ENCODE results near the gene CNTNAP5.
"Not testable (repeated sequence)": the region's sequence is repeated elsewhere in the genome, so short reads cannot be mapped to it uniquely, and the experiment has no call there.

Gene CNTNAP5

GRCh38 chr2:124319577-124319976 lies 294.5 kb downstream of the CNTNAP5 start:
- no peak for DNase-seq (ENCODE audit: low read depth in 2 of 3, low spot score in 1 of 3)

GRCh38 chr2:124320051-124320688 lies 295.1 kb downstream of the CNTNAP5 start:
- no peak for DNase-seq (ENCODE audit: low read depth in 2 of 3, low spot score in 1 of 3)

- DNase-seq (ENCODE audit: low read depth in 2 of 3, low spot score in 1 of 3) = no peak
These were observed 298.2 kb downstream of the CNTNAP5 start for GRCh38 chr2:124323321-124323720.

- no peak for DNase-seq (ENCODE audit: low read depth in 2 of 3, low spot score in 1 of 3)
These were observed 300.8 kb downstream of the CNTNAP5 start for GRCh38 chr2:124325667-124326440.

- DNase-seq (ENCODE audit: low read depth in 2 of 3, low spot score in 1 of 3) = no peak
These were observed 302.2 kb downstream of the CNTNAP5 start for GRCh38 chr2:124327303-124327702.

GRCh38 chr2:124328397-124328796 lies 303.3 kb downstream of the CNTNAP5 start:
- no peak for DNase-seq (ENCODE audit: low read depth in 2 of 3, low spot score in 1 of 3)

GRCh38 chr2:124333784-124334183 lies 308.7 kb downstream of the CNTNAP5 start:
- DNase-seq (ENCODE audit: low read depth in 2 of 3, low spot score in 1 of 3) = no peak

- DNase-seq (ENCODE audit: low read depth in 2 of 3, low spot score in 1 of 3) = no peak
These were observed 310.0 kb downstream of the CNTNAP5 start for GRCh38 chr2:124335058-124335457.

GRCh38 chr2:124339709-124340108 lies 314.6 kb downstream of the CNTNAP5 start:
- DNase-seq (ENCODE audit: low read depth in 2 of 3, low spot score in 1 of 3) = no peak

GRCh38 chr2:124343827-124344498 lies 318.9 kb downstream of the CNTNAP5 start:
- no peak for DNase-seq (ENCODE audit: low read depth in 2 of 3, low spot score in 1 of 3)

- no peak for DNase-seq (ENCODE audit: low read depth in 2 of 3, low spot score in 1 of 3)
These were observed 322.1 kb downstream of the CNTNAP5 start for GRCh38 chr2:124347209-124347608.

- DNase-seq (ENCODE audit: low read depth in 2 of 3, low spot score in 1 of 3) = no peak
These were observed 328.6 kb downstream of the CNTNAP5 start for GRCh38 chr2:124353656-124354055.

- DNase-seq (ENCODE audit: low read depth in 2 of 3, low spot score in 1 of 3) = no peak
These were observed 329.4 kb downstream of the CNTNAP5 start for GRCh38 chr2:124354466-124354865.

GRCh38 chr2:124361966-124362365 lies 336.9 kb downstream of the CNTNAP5 start:
- not testable (repeated sequence) for DNase-seq (ENCODE audit: low read depth in 2 of 3, low spot score in 1 of 3)

GRCh38 chr2:124369181-124369580 lies 344.1 kb downstream of the CNTNAP5 start:
- DNase-seq (ENCODE audit: low read depth in 2 of 3, low spot score in 1 of 3) = no peak

GRCh38 chr2:124380221-124380749 lies 355.2 kb downstream of the CNTNAP5 start:
- no peak for DNase-seq (ENCODE audit: low read depth in 2 of 3, low spot score in 1 of 3)

- no peak for DNase-seq (ENCODE audit: low read depth in 2 of 3, low spot score in 1 of 3)
These were observed 357.1 kb downstream of the CNTNAP5 start for GRCh38 chr2:124382067-124382618.

GRCh38 chr2:124395961-124396360 lies 370.9 kb downstream of the CNTNAP5 start:
- DNase-seq (ENCODE audit: low read depth in 2 of 3, low spot score in 1 of 3) = no peak

GRCh38 chr2:124402274-124402673 lies 377.2 kb downstream of the CNTNAP5 start:
- DNase-seq (ENCODE audit: low read depth in 2 of 3, low spot score in 1 of 3) = no peak

- not testable (repeated sequence) for DNase-seq (ENCODE audit: low read depth in 2 of 3, low spot score in 1 of 3)
These were observed 382.9 kb downstream of the CNTNAP5 start for GRCh38 chr2:124407836-124408534.

- no peak for DNase-seq (ENCODE audit: low read depth in 2 of 3, low spot score in 1 of 3)
These were observed 399.0 kb downstream of the CNTNAP5 start for GRCh38 chr2:124424074-124424473.
